NCI-H82 (cell line): ENCODE results near the gene ZBTB25.

Source experiments
- DNase-seq: peaks from one replicate; lab custom pipeline; 2025; lab: John Stamatoyannopoulos, UW

Gene ZBTB25

DNA sequence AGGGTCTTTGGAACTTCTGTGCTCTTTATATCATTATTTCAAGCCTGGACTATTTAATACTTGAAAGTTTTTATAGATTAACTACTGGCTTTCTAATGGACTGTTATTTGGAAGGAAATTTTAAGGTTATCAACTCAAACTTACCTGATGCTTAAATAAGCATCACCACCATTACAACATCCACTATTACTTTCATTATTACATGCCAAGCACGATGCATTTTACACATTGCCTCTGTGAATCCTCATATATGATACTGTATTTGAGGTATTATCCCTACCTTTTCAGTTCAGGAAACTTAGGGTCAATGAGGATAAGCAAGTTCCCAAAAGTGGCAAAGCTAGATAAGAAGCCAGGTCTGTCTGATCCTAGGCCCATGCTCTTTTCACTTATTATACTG, 13.3 kb upstream of the ZBTB25 start:
- DNase-seq, result no peak

DNA sequence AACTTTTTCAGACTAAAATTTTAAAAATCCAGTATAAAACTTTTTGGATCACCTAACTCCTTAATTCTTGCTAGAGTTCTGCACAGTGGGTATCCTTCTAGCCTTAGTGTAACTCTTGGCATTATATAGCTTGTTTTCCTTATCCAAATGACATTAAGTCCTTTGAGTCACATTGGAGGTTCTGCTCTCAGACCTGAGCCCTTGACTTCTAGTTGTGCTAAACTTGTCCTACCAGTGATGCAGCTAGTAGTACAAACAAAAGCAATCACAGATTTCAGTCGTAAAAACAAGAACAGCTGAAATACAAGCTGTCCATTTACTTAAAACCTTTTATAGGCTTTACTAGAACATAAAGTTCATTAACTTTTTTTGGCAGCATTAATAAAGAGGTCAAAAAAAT, 11.4 kb upstream of the ZBTB25 start:
- no peak for DNase-seq

DNA sequence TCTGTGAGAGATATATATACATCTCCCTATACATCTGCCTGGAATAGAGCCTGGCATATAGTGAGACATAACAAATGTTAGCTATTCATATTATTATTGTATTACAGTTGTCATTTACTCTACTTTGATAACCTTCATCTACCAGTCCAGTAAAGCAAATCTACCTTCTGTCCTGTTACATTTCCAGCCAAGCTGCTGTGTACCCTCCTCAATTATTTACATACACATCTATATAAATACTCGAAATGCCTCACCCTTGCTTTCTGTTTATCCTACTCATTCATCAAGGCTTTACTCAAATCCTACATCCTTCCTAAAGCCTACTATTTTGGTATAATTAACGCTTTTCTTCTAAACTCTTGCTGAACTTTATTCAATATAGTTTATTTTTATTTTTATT, 9.6 kb upstream of the ZBTB25 start:
- no peak for DNase-seq

DNA sequence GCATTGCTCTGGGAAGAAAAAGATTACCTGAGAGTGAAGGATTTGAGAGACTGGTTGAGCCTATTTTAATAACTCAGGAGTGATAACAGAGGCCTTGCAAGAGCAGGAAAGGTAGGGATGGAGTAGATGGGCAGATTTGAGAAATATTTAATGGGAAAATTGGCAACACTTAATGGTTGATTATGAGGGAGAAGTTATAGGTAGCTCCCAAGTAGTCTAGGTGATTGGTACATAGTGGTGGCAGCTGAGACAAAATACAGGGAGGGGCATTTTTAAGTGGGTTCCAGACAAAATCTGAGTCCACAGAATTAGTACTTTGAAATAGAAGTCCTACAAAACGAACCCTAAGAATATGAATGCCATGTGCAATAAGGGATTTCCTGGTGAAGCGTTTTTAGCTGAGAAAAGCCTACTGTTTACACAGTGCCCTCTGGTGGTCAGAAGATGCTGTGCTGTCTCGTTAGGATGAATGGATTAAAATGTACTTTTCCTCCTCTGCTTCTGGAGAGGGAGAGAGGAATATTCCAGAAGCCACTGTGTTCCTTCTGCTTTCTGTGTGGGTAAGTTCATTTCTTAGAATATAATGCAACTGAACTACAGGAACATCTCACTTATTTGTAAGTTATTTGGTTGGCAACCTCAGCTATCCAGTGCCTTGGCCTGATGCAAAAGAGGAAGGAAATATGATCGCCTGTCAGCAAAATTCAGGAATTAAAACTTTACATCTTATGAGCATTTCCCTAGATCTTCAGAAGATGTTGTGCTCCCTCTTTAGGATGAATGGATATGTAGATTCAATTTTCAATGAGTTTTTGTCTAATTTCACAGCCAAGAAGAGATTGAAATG, 7.4 kb upstream of the ZBTB25 start:
- DNase-seq, result peak; percentile 82

DNA sequence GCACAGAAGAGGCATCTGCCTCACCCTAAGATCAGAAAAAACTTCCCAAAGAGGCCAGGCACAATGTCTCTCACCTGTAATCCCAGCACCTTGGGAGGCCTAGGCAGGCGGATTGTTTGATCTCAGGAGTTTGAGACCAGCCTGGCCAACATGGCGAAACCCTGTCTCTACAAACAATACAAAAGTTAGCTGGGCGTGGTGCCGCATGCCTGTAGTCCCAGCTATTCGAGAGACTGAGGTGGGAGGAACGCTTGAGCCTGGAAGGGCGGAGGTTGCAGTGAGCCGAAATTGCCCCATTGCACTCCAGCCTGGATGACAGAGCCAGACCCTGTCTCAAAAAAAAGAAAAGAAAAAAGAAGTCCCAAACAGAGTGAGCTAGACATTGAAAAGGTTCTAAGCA, 5.4 kb upstream of the ZBTB25 start:
- DNase-seq, result no peak

DNA sequence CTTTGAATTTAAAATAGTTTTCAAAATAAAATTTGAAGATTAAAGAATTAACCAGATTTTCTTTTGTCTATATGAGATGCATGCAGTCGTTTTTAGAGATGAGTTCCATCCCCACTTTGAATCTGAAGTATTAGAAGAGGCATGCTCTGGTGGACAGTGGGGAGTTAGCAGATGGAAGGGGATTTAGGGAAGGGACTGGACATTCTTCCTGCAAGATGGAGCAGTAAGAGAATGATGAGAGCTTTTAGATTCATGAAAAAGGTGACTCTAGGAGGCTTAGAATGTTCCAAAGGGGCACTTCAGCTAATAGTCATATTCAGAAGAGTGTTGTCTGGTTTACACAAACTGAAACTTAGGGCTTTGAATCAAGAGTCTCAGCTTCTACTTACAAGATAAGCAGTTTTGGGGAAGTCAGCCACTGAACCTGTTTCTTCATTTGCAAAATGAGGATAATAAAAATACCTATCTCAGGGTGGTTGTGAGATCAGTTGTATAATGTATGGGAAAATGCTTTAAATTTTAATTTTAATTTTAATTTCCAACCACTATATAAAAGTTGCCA, 4.7 kb upstream of the ZBTB25 start:
- DNase-seq, result peak; percentile 35

DNA sequence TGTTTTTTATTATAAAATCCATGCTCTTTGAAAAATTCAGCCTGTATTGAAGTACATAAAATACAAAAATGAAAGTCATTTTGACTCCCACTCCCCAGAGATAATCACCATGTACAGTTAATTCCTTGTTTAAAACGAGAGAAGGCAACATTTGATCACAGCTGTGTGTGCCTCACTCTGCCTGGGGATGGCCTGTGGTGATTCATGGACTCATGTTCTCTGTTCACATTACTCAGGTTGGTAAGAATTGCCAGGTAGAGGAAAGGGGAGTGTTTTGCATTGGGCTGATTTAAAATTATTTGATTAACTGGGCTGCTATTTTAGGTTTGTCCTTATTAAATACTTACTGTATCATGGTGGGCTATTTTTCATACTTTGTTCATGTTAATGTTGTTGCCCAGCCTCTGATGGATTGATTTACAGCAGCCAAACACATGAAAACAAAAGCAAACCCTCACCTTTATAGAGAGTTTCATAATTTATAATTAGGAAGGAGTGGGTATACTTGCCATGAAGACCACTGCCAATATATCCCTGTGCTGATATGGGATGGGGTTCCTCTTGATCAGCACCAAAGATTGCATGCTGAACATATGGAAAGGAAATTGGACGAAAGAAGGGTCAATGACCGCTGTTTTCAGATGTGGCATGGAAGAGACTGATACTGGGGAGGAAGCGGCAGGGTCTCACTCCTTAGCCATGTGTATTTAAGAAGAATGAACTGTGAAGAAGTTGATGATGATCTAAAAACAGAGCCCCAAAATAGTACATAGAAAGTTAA, 3.9 kb upstream of the ZBTB25 start:
- peak; percentile 7 for DNase-seq

DNA sequence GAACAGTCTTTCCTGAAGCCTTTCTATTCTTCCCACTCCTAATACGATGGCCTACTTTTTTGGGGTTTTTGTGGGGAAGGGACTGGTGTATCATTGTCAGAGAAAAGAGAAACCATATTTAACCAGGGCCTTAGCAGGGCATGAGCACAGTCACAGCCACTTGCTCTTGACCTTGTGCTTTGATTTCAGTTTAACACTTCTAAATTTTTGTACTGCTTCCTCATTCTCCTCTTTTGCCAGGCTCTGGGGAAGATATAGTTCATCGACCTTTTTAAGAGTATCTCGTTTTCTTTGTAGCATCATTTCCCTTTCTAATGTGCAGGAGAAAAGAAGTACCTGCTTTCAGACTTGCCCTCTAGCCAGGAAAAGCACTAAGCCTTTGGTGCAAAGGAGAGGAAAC, 3.1 kb upstream of the ZBTB25 start:
- no peak for DNase-seq

DNA sequence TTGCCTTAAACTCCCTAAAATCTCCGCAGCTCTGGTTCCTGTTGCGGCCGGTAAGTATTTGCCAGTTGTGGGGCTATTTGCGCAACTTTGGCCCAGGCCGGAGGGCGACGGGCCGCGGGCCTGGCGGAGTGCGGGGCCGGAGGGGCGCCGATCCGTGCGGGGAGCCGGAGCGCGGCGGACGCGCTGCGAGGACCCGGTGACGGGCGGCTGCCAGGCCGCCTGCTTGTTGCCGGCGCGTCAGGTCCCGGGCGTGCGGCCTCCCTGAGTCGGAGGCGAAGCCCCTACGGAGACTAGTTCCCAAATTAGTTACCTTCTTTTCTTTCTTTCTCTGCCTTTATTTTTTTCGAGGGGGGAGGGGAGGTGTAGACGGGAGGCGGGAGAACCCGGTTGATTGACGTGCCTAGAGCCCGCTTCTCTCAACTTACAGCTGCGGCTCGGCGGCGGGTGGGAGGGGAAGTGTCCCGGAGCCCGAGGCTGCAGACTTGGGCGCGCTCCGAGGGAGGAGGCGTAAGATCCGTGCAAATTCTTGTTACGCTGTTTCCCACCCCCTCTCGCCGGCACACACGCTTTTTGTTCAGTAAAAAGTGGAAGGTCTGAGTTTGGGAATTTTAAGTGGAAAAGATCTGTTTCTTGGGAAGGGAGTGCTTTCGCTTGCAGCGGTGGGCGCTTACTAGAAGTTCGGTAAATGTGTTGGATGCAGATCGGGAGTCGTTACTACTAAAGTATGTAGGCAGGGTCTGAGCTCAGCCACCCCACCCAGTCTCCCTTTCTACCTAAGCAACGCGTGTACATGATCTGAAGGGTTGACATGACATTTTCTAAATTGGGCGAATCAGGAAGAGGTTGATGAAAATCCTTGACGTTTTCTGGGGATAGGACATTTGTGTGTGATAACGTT, 1.5 kb upstream of the ZBTB25 start:
- DNase-seq, result peak; percentile 91

DNA sequence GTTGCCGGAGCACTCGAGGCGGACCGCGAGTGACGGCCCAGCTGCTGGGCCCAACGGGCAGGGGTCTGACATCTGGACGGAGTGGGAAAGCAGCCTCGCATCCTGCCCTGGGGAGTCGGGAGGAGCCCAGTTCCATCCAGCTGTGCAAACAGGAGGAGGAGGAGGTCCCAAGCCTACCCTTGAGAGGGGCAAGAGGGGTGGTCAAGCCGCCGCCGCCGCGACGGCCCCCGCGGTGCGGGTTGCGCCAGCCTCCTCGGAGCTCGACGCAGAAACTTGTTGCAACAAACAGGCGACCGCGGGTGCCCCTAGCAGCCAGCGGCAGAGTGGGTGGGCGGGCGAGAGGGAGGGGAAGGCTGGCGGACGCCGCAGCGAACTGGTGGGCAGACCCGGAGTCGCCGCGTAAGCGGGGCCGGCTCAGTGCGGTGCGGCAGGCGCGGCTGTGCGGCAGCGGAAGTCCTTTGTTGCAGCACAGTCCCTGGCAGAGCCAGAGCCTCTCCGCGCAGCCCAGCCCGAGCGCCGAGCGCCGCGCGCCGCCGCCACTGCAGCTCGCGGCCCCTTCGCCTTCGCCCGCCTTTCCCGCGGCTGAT, 765 bp upstream of the ZBTB25 start, which contains the start of gene ZBTB1:
Gene ZBTB1 (plus strand): TSS at position 461 of the 587 bp plus-strand sequence. CDS start 16,735 bp downstream, outside the sequence.
- peak; percentile 80 for DNase-seq

DNA sequence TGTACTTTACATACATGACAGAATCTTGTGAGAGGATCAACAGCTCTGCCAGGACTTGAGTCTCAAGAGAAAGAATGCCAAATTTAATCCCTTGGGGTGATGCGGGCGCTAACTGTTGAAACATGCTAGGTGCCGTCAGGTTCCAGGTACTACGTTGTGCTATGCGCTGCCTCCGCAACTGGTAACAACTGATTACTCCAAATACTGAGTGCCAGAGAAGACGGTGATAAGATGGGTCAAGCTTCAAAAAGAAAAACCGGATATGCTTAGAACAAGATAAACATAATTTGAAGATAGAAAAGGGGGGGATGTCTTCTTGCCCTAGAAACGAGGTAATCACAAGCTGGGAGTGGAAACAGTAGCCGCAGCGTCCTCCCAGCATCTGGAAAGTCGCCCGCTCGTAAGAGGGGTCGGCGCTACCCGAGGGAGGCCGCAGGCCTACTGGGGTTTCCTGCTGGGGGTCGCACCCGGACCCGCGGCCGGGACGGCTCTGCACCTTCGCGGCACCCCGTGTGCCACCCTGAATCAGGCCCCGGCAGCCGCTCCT, 678 bp downstream of the ZBTB25 start:
- peak; percentile 44 for DNase-seq

DNA sequence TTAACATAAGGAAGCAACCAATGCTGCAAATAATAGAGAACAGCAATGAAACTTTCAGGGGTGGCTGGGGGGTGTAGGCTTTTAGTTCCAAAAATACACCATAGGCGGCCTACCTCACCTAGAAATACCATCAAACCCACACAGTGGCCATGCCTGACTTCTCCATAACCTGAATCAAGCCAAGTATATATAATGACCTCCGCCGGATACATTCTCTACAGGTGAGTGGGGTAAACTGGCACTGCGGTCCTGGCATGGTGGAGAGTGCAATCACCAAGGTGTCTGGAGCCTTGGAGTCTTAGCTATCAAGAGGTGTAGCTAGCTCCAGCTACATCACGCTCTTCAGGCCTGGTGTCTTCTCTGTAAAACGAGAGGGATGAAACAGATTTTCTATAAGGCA, 1.2 kb downstream of the ZBTB25 start:
- DNase-seq, result no peak

DNA sequence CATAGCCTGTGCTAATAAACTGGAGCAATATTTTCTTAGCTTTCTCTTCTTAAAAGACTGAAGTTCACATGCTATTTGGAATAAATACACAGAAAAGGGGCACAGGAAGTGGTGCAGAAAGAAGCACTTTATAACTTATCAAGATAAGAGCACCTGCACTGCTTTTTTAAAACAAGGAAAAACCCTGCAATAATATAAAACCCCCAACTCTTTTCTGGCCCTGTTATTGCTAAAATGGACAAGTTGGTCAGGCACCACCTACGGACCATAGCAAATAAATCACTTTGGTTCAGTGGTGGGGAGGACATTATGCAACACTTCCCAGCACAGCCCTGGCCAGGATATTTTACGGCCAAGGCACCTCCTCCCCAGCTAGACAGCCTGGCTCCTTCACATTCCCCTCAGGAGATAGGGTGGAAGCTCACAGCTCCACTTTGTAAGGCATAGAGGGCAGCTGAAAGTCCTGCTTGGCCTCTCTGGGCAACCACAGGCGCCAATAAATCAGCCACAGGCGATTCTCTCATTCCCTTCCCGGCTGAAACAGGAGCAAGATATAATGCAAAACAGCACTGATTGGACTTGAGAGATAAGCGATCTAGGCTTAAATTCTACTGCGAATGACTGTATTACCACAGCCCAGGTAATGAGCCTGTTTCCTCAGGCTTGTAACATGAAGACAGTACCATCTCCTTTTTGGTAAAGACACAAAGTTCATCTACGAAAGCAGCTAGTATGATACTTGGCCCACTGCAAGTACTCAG, 2.0 kb downstream of the ZBTB25 start:
- peak; percentile 7 for DNase-seq

DNA sequence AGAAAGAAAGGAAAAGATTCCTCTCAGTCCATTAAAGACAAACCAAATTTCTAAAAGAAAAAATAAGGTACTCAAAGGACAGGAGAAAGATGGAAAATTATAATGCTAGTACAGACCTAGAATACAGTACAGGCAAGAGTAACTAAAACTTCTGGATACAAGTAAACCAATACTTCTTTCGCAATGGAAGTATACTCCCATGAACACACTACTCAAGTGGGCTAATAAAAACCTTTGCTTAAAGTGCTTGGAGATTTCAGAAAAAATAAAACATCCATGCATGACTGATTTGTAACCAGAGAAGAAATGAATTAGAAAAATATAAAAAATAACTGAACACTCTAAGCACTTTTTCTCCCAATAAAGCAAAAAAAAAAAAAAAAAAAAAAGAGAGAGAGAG, 3.5 kb downstream of the ZBTB25 start:
- DNase-seq, result no peak

DNA sequence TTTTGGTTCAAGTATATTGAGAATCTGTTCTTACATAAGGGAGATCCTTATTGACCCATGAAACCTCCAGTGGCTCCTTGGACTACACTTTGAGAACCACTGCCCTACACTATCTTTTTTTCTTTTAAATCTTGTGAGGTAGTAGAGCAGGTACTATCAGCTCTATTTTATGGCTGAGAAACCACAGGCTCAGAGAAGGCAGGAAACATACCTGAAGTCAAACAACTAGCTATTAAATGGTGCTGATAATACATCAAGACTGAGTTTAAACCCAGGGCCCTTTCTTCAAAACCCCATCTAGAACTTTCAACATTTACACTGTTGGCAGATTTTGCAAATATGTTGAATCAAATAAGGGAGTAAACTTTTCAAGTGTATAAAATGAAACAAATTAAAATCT, 6.9 kb downstream of the ZBTB25 start:
- DNase-seq, result no peak

DNA sequence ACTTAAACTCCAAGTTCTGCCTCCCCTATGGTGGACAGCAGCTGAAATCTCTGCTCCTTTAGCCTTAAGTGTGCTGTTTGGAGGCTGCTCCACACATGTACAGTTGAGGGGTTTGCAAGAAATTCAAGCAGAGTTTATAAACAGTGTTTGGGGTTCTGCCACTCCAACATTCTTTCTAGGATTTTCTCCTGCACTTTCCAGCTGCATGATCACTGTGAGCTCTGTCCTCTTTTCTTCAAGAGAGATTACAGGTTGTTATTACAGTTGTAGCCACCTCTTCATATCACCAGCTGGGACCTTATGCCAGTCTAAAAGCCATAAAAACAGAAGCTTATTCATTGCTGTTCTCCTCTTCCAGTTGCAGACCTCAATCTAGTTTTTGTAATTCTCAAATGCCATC, 8.4 kb downstream of the ZBTB25 start:
- no peak for DNase-seq

DNA sequence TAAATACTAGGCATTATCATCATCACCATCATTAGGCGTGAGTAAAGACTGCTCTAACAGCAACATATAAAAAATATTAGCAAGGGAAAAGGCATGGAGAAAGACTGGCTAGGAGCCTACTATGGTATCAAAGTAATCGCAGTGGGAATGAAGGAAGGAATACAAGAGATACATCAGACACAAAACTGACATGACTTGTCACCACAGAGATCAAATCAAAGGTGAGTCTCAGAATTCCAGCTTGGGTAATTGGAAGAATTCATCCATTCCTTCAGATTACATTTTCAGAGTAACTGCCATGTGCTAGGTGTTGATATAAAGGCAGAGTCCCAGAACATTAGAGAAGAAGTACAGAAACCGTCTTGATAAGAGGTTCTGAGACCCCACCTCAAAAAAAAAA, 10.2 kb downstream of the ZBTB25 start:
- DNase-seq, result no peak

DNA sequence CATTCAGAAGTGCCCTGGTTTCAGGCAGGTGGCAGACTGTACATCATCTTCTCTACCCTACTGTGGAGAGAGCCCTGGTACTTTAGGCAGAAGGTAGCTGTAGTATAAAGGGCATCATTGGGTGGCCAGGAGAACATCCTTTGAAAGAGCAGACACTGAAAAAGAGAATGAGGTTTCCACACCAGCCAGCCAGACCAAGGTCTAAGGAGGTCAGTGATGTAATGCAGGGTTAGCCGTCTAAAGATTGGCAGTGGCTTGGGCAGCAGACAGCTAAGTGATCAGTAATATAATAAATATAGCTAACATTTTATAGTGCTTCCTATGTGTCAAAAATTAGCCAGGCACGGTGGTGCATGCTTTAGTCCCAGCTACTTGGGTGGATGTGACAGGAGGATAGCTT, 12.0 kb downstream of the ZBTB25 start:
- DNase-seq, result no peak

DNA sequence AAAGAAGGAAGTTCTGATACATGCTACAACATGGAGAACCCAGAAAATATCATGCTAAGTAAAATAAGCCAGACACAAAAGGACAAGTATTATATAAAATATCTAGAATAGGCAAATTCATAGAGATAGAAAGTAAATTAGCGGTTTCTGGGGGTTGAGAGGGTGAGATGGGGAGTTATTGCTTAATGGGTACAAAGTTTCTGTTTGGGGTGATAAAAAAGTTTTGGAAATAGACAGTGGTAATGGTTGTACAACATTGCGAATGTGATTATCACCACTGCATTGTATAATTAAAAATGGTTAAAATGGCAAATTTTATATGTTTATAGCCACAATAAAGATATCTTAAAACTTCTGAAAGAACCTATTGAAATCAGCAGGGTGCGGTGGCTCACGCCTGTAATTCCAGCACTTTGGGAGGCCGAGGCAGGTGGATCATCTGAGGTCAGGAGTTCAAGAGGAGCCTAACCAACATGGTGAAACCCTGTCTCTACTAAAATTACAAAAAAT, 15.0 kb downstream of the ZBTB25 start:
- no peak for DNase-seq

DNA sequence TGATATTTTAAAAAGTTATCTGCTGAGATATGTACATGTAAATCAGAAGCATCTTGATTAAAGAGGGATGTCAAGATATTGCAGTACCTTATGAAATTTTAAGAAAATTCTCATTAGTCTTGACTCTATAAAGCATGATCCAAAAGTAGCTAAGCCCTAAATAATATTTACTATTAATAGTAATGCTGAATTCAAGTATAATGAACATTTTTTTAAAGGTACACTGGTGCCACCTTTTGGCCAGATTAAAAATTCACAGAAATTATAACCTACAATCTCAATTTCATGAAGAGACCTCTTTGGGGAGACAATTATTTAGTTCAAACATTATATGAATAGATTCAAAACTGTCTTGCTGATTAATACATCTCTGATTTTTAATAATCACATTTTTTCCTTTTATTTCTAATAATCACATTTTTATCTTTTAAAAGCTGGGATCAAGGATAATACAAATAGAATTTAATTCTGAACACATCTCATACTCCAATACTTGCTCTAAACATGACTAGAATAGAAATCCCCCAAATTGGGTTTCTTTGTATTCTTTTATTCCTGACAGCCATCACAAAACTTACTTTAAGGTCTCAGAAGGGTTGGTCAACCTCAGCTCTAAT, 24.9 kb downstream of the ZBTB25 start:
- no peak for DNase-seq
